ENCODE results near the gene KIAA0319L.

GRCh38 chr1:35430762-35431161 is 126.4 kb downstream of the KIAA0319L start:
- TF ChIP-seq EP300 (IDR thresholded peaks at IDR 0.05) = no peak
- TF ChIP-seq CTCF (IDR thresholded peaks at IDR 0.05) = no peak
- TF ChIP-seq POLR2AphosphoS5 (IDR thresholded peaks at IDR 0.05) = no peak
- TF ChIP-seq POLR2A (IDR thresholded peaks at IDR 0.05) = no peak

Data from stomach (tissue), 4 donors.